HL-60/S4 treated with phorbol 12-myristate 13-acetate at 8.2 ng/mL for 4 days and 3 days (cell line): ENCODE results near the gene RDH13.
"Not testable (repeated sequence)": the region's sequence is repeated elsewhere in the genome, so short reads cannot be mapped to it uniquely, and the experiment has no call there.

Source experiments
- in situ Hi-C: fragments of 300-500 bp; cut with MboI; formaldehyde crosslinking; loops from 2 replicates; pipeline ENCODE4 v1.15.0; 2022; ENCODE audit warnings: low sequenced_read_pairs

The RDH13 gene, protein sequence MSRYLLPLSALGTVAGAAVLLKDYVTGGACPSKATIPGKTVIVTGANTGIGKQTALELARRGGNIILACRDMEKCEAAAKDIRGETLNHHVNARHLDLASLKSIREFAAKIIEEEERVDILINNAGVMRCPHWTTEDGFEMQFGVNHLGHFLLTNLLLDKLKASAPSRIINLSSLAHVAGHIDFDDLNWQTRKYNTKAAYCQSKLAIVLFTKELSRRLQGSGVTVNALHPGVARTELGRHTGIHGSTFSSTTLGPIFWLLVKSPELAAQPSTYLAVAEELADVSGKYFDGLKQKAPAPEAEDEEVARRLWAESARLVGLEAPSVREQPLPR

DNA sequence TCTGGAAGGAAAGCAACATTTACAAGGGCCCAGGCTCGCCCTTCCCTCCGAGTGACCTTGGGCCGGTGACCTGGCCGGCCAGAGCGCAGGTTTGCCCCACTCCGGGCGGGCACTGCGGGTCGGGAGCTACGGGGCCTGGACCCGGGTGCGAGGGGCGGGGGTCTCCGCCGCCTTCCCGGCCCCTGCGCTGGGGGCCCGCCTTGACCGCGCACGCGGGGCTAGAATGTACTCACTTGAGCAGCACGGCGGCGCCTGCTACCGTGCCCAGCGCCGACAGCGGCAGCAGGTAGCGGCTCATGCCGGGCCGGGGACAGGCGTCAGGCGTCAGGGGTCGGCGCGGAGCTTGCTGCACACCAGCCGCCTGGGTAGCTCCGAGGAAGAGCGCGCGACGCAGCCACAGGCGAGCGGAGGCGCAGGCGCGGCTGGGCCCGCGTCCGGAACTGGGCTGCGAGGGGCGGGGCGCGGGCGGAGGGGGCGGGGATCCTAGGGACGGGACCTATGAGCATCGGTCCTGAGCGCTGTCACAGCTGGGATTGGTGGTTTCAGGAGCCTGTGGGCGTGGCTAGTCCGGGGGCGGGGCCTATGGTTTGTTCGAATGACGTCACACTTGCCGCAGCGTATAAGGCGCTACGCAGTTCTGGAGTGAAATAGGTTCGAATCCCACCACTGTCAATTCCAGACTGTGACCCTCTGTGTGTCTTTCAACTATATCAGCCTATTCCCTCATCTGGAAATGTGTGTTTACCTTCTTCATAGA, at the start of gene RDH13:
RDH13 (minus strand) TSS at position 414 of the 757 bp plus-strand sequence; CDS start at position 298, 116 bp downstream.
- in situ Hi-C loops = no loop called here

DNA sequence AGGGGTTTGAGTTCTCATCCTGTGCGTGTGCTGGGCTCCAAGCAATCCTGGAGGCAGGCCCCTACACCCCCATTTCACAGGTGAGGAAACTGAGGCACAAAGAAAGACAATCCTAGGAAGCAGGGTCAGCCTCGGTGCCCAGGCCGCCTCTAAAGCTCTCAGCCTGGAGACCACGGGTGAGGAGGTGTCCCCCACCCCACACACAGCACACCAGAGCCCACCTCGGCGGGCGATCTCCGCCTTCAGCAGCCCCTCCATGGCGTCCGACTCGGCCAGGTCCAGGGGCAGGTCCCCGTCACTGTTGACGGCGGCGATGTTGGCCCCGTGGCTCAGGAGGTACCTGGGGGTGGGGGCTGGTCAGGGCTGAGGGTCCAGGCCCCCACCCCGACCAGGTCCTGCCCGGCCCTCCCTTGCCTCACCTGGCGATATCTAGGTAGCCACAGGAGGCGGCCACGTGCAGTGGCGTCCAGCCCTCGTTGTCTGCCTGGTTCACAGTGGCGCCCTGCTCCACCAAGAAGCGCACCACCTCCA, 49.4 kb upstream of the RDH13 start:
- in situ Hi-C loops = no loop called here

DNA sequence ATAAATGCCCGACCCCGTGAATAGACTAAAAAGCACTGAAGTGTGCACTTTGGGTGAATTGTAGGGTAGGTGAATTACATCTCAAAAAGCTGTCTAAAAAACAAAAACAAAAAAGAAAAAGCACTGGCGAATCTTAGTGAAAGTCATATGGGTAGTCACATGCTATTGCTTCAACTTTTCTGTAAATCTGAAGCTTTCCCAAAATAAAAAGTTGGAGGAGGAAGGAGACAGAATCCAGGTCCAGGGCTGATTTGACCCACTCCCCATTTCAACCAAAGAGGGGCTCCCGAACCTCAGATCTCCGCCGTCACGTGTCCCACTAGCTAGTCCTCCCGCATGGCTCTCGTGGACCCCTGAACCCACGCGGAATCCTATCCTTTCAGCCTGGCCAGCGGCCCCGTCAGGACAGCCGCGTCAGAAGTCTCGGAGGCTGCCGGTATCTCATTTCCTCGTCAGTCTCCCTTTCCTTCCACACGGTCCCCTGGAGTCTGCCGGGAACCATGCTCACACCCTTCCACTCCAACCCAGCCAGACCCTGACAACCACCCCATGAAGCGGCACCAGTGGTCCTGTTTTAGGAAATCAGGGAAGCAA, 48.4 kb upstream of the RDH13 start:
- in situ Hi-C loops = no loop called here

DNA sequence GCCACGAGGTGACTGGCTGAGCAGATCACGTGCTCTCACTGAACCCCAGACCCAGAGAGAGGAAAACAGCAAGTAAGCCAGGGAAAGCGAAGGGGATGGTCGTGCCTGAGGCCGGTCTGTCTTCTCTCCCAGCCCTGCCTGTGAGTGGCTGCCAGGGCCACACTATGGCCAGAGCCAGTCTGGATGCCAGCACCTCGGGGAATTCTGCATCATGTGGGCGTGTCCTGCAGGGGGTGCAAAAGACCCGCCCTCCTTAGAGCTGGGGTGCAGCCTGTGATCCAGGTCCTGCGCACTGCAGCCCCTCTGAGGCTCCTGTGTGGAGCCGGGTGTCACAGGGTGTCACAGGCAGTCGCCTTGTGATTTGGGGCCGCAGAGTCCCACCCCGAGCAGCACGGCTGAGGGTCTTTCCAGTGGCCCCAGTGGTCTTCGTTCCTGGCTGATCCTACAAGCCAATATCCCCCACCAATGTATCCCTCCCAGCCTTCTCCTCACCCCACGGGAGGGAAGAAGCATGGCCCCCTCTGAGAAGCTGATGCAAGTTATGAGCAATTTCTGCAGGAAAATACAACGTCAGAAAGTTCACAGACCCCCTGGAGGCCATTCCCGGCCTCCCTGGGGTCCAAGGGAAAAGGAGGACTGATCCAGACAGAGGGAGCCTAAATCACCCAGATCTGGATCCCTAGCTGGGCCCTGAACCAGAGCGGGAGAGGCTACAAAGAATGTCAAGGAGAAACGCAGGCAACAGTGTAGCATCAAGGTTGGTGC, 46.8 kb upstream of the RDH13 start:
- in situ Hi-C loops = no loop called here

DNA sequence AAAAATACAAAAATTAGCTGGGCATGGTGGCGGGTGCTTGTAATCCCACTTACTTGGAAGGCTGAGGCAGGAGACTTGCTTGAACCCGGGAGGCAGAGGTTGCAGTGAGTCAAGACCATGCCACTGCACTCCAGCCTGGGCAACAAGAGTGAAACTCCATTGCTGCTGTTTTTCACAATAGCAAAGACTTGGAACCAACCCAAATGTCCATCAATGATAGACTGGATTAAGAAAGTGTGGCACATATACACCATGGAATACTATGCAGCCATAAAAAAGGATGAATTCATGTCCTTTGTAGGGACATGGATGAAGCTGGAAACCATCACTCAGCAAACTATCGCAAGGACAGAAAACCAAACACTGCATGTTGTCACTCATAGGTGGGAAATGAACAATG, 44.3 kb upstream of the RDH13 start:
- in situ Hi-C loops = not testable (repeated sequence)

DNA sequence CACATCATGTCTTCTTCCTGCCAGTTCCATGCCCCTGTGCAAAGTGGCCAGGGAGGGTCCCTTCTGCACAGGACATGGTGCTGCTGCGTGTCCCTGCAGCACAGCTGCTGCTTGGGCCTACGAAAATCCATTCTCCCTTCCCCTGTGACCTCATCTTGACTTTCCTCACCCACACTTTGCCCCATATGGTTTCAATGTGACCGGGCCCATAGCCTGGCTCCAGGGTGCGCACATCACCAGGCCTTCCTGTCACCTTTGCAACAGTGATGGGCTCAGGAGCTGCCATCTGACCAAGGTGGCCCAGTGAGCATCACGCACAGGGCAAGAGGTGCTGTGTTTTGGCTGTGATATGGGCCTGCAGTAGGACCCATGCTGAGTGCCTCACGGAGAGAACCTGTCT, 43.6 kb upstream of the RDH13 start:
- in situ Hi-C loops = no loop called here

DNA sequence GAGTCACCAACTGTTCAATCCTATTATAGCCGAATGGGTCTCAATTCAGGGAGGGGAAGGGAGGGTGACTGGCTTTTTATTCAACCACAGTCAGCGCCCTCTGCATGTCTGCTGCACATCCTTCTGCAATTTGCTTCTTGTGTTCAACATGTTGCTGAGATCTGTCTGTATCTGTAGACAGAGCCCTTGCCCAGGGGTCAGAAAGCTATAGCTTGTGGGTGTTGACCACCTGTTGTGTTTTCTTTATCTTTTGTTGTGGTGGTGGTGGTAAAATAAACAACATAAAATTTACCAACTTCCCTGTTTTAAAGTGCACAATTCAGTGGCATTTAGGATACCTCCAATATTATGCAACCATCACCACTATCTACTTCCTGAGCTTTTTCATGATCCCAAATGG, 42.3 kb upstream of the RDH13 start:
- in situ Hi-C loops = no loop called here

DNA sequence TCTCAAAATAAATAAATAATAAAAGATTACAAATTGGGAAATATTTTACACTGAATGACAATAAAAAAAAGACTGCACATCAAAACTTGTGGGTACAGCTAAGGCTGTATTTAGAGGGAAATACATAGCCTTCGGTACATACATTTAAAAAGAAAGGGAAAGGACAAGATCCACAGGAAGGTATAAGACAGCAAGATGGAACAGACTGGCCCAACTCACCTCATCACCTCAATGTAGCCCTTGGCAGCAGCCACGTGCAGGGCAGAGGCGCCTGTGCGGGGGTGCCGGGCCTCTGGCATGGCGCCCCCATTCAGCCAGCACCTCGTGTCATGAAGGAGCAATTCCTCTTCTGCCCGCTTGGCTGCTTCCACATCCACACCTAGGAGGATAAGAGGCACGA, 40.2 kb upstream of the RDH13 start:
- in situ Hi-C loops = no loop called here

DNA sequence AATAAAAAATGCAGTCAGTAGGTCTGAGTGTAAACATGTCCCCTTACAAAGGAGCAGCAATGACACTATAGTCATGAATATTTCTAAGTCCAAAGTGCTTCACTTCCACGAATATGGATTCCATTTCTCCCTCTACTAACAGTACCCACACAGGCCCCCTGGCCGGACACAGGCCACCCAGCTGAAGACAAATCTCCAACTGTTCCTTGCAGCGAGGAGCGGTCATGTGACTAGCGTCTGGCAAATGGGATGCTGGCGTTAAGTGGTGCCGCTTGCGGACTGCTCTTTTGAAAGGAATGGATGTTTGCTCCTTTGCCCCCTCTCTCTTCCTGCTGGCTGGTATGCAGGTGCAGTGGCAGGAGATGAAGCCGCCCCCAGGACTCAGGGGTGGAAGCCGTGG, 38.3 kb upstream of the RDH13 start:
- in situ Hi-C loops = no loop called here

DNA sequence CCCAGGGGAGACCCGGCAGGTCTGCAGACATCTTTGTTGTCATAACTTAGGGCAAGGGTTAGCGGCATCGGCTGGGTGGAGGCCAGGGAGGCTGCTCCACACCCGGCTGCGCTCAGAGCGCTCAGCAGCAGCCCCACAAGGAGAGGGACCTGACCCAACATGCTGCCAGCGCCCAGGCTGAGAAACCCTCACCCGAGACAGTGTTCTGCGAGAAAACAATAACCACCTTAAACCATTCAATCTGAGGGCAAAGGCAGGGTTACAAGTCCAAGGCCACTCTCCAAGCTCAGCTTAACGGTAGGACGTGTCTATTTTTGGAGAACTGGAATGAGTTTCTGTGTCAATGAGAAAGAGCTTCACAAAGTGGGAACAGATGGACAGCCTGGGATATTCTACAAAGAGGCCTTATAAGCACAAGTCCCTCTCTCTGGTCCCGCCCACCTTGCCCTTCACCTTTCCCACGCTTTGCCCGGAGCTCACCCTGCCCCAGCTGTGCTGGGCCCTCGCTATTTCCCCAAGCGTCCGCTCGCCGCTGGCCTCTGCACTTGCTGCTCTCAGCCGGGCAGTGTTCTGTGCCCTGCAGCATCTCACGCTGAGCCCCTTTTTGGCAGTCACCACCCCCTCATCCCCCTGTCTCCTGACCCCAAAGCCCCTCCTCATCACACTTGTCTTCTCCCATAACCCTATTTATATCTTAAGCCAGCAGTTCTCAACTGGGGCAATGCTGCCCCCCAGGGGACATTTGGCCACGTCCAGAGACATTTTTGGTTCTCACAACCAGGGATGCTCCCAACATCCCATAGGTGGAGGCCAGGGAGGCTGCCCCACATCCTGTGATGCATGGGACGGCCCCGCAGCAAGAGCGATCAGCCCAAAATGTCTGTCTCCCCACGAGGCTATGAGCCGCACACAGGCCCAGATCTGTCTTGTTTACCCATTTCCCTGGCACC, 36.9 kb upstream of the RDH13 start:
- in situ Hi-C loops = no loop called here

DNA sequence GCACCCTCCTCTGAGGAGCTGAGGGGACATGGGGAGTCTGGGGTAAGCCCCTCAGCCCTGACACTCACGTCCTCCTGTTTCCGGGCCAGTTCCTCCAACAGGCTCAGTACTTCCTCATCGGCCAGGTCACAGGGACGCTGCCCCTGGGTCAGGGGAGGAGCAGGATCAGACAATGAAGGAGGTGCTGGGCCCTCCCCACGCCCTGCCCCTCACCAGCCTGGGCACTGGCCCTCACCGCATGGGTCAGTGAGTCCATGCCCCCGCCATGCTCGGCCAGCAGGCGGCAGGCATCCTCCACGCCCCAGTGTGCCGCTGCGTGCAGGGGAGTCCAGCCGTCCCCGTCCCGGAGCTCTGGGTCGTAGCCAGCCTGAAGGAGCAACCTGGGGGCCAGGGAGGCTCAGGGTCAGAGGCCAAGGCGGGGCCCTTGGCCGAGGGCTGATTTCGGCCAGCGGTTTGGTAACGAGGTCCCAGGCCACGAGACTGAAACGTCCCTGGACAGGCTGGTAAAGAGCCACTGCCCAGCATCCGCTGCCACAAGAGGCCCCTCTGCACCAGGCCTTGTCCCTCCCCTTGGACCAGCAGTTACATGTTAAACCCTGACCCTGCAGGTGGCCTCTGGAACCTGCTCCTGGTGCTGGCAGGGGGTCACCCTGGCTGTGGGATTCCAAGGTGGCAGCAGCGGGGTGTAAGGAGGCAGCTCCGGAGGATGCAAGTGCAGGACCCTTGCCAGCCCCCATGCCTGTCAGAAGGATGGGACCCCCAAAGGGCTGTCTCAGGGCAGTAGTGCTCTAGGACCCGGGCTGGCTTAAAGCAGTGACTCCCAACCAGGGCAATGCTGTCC, 36.0 kb upstream of the RDH13 start:
- in situ Hi-C loops = no loop called here

DNA sequence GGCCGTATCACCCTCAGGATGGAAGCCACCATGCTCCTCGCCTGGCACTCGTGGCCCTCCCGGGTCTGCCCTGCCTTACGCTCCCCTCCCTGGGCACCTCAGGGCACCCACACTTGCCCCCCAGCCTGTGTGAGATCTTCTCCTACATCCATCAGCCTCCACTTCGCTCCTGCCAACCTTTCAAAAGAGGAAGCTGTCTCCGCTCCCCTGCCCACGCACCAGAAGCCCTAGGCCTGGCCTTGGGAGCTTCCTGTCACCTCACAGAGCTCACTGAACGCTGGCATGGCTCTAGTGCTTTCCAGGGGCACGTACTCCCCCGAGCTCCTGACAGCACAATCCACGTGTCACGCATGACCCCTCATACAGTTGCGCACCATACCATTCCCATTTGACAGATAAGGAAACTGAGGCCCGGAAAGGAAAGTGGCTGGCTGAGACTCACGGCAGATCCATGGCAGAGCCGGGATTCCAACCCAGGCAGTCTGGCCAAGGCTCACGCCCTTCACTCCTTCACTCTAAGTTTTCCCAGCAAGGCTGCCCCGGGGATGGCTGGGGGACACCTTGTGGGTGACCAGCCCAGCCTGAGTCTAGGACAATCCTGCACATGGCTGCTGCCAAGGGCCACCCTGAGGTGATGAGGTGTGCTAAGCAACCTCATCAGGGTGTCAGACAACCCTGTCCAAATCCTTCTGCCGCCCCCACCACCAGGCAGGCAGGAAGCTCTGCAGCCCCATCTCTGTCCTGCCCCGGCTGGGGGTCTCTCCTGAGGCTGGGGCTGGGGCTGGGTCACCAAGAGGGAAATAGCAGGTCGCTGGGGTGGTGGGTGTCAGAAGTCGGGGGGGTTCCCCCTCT, 35.1 kb upstream of the RDH13 start:
- in situ Hi-C loops = no loop called here

DNA sequence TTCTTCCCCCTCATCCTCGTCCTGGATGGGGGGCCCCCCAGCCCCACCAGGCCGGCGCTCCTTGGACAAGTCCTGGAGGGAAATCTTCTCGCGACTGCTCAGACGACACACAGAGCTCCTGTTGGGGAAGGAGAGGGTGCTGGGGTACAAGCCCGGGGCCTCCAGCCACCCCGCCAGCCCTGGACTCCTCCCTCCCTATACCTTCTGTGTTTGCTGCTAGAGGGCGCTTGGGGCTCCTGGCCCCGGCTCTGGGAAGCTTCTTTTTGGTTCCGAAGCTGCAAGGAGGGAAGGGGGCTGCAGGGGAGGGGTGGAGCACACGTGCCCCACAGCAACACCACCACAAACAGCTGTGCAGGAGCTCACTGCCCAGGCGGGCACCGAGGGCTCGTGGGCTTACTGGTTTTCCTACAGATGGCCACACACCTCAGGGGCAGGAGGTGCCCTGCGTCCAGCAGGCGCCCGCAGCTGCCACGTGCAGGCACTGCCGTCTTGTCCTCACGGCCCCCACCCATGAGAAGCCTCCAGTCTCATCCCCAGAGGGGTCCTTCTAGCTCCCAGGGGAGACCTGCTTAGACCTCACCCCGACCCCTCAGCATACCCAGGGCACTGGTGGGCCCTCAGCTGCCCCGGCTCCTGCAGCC, 33.2 kb upstream of the RDH13 start:
- in situ Hi-C loops = no loop called here

DNA sequence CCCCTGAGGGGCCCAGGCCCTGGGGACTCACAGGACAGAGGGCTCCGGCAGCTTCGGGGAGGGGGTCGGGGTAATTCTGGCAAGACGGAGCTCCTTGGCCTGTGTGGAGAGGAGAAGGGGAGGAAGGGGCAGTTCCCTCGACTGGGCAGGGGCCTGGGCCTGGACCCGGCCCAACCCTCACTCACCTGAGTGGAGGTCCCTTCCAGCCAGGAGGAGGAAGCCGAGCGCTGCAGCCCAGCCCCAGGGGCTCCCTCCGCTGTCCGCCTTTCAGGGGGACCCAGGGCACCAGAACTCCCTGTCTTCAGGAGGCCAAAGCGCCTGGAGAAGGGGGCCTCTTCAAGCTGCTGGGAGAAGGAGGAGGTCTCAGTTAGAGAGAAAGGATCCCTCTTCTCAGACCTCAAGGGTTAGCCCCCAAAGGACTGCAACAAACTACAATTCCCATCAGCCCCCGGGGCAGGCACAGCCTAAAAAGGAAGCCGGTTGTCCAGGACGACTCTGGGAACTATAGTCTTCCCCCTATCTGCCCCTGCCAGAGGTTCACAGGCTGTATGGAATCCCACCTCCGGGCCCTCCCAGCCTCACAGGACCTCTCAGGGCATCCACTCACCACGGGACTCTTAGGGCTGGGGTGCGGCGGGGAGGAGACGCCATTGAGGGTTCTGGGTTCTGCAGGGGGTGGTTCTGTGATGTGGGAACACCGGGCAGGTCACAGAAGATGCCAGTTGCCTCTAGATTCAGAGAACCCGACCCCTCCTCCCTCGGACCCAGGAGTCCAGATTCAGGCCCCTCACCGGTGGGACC, 32.5 kb upstream of the RDH13 start:
- in situ Hi-C loops = no loop called here

DNA sequence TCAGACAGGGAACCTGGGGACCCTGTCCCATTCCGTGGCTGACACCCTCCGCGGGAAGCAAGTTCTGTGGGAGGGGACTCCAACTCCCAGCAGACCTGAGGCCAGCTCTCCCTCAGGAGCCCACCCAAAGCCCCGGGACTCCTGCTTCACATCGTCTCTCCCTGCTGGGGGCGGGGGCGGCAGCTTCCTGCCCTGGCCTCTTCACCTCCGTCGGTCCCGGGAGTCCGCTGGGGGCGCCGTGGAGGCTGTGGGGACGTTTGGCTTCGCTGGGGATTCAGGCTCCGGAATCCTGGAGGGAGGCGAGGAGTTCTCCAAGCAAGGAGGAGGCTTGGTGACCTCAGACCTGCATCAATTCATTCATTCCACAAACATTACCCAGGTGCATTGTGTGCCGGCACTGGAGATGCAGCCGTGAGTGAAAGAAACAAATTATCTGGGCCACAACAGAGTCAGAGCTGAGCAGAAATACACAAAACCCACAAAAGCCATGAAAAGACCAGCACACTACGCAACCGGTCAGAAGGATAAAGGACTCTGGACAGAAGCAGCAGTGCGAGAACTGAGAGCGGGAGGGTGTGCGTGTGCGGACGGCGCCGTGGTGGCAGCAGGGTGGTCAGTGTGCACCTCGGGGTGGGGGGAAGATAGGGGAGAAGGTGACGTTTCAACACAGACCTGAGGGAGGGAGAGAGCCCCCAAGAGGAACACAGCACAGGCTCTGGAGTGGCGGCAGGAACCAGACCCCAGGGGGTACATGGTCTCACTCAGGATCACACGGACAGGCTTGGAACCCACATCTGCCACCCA, 31.7 kb upstream of the RDH13 start:
- in situ Hi-C loops = no loop called here
